WTC11 (cell line): ENCODE data around the gene SH3BP4. TPM values are rescaled to one million over a fixed set of nuclear protein-coding genes. Genes with fewer than 3 reads are reported as not detected.

Experiments
- ATAC-seq: fragments of 200-7000 bp; cut with Tn5 transposase; 2 replicates; pipeline ENCODE4 v1.10.0; 2021; ENCODE audit warnings: mild to moderate bottlenecking, moderate library complexity
- CTCF ChIA-PET: fragments of 300-600 bp; sonication (Branson Sonifier 250); formaldehyde crosslinking; loops from one replicate; lab custom pipeline; 2021; ENCODE audit warnings: antibody characterized with exemption; lab: Charles Lee
- POLR2A ChIA-PET: fragments of 350-600 bp; sonication (Branson Sonifier 250); formaldehyde crosslinking; loops from one replicate; lab custom pipeline; 2021; ENCODE audit warnings: antibody characterized with exemption; lab: Charles Lee
- DNase-seq: peaks from one replicate; pipeline ENCODE4 v3.0.0; 2021; ENCODE audit warnings: low spot score
- H3K27ac Mint-ChIP-seq: 2 replicates; pipeline ENCODE4 v1.8.0; 2021; ENCODE audit warnings: mixed read lengths
- H3K27me3 Mint-ChIP-seq: 2 replicates; pipeline ENCODE4 v1.8.0; 2021; ENCODE audit warnings: low read depth, mild to moderate bottlenecking, moderate library complexity, mixed read lengths
- H3K36me3 Mint-ChIP-seq: 2 replicates; pipeline ENCODE4 v1.8.0; 2021; ENCODE audit warnings: mixed read lengths
- H3K4me1 Mint-ChIP-seq: 2 replicates; pipeline ENCODE4 v1.8.0; 2022; ENCODE audit warnings: mixed read lengths
- H3K4me3 Mint-ChIP-seq: 2 replicates; pipeline ENCODE4 v1.8.0; 2021; ENCODE audit warnings: mild to moderate bottlenecking, moderate library complexity, mixed read lengths
- H3K9me3 Mint-ChIP-seq: 2 replicates; pipeline ENCODE4 v1.8.0; 2021; ENCODE audit warnings: mixed read lengths
- CBFB ChIP-seq: sonication (generic); formaldehyde crosslinking; IDR thresholded peaks from 2 replicates; pipeline ENCODE4 v1.8.1; 2022; ENCODE audit warnings: mild to moderate bottlenecking, low read depth, missing genetic modification reagents
- CREB1 ChIP-seq: sonication (generic); formaldehyde crosslinking; IDR thresholded peaks from 2 replicates; pipeline ENCODE4 v1.8.0; 2023; ENCODE audit warnings: mild to moderate bottlenecking, missing genetic modification reagents
- ESRRA ChIP-seq: sonication (generic); formaldehyde crosslinking; IDR thresholded peaks from 2 replicates; pipeline ENCODE4 v1.8.1; 2022; ENCODE audit warnings: mild to moderate bottlenecking, missing genetic modification reagents, borderline replicate concordance
- ETV6 ChIP-seq: sonication (generic); formaldehyde crosslinking; IDR thresholded peaks from 2 replicates; pipeline ENCODE4 v1.8.1; 2022; ENCODE audit warnings: mild to moderate bottlenecking, missing genetic modification reagents
- GABPB1 ChIP-seq: sonication (generic); formaldehyde crosslinking; IDR thresholded peaks from 2 replicates; pipeline ENCODE4 v1.8.1; 2023; ENCODE audit warnings: mild to moderate bottlenecking, missing genetic modification reagents
- IRF2 ChIP-seq: sonication (generic); formaldehyde crosslinking; IDR thresholded peaks from 2 replicates; pipeline ENCODE4 v1.8.0; 2022; ENCODE audit warnings: low read depth, missing genetic modification reagents, borderline replicate concordance
- JAZF1 ChIP-seq: fragments of 250-450 bp; sonication (Bioruptor Pico); IDR thresholded peaks from 2 replicates; pipeline ENCODE4 v1.9.0; 2021; ENCODE audit warnings: moderate library complexity, mild to moderate bottlenecking, inconsistent platforms
- JUN ChIP-seq: sonication (generic); formaldehyde crosslinking; IDR thresholded peaks from 2 replicates; pipeline ENCODE4 v1.8.0; 2023; ENCODE audit warnings: mild to moderate bottlenecking, missing genetic modification reagents
- NFATC4 ChIP-seq: fragments of 250-450 bp; sonication (Bioruptor Pico); IDR thresholded peaks from 2 replicates; pipeline ENCODE4 v1.9.0; 2021; ENCODE audit warnings: mild to moderate bottlenecking
- SP1 ChIP-seq: sonication (generic); formaldehyde crosslinking; conservative IDR thresholded peaks from 2 replicates; pipeline ENCODE4 v1.8.1; 2022; ENCODE audit warnings: missing genetic modification reagents
- TEAD4 ChIP-seq: sonication (generic); formaldehyde crosslinking; IDR thresholded peaks from 2 replicates; pipeline ENCODE4 v1.8.0; 2022; ENCODE audit warnings: mild to moderate bottlenecking, missing genetic modification reagents
- ZNF232 ChIP-seq: sonication (generic); formaldehyde crosslinking; IDR thresholded peaks from 2 replicates; pipeline ENCODE4 v1.8.0; 2022; ENCODE audit warnings: mild to moderate bottlenecking, missing genetic modification reagents
- ZNF423 ChIP-seq: fragments of 250-450 bp; sonication (Bioruptor Pico); IDR thresholded peaks from 2 replicates; pipeline ENCODE4 v2.1.2; 2022; ENCODE audit warnings: mild to moderate bottlenecking, moderate library complexity
- total RNA-seq: library from RNA; stranded (reverse); gene quantifications from 3 replicates; pipeline ENCODE4 v1.2.3, GENCODE V29; 2021
- TF ChIP-seq, protein P1 (sequence below): fragments of 250-450 bp; sonication (Bioruptor Pico); IDR thresholded peaks from 2 replicates; pipeline ENCODE4 v1.8.0; 2021; ENCODE audit warnings: mild to moderate bottlenecking
- TF ChIP-seq, protein P2 (sequence below): sonication (generic); formaldehyde crosslinking; IDR thresholded peaks from 2 replicates; pipeline ENCODE4 v1.8.1; 2022; ENCODE audit warnings: low read depth, missing genetic modification reagents, borderline replicate concordance
- TF ChIP-seq, protein P3 (sequence below): sonication (generic); formaldehyde crosslinking; IDR thresholded peaks from 2 replicates; pipeline ENCODE4 v1.8.0; 2022; ENCODE audit warnings: mild to moderate bottlenecking, missing genetic modification reagents
- TF ChIP-seq, protein P4 (sequence below): sonication (generic); formaldehyde crosslinking; IDR thresholded peaks from 2 replicates; pipeline ENCODE4 v1.8.0; 2022; ENCODE audit warnings: missing genetic modification reagents
- TF ChIP-seq, protein P5 (sequence below): sonication (generic); formaldehyde crosslinking; IDR thresholded peaks from 2 replicates; pipeline ENCODE4 v1.8.0; 2023; ENCODE audit warnings: mild to moderate bottlenecking, missing genetic modification reagents
- TF ChIP-seq, protein P6 (sequence below): sonication (generic); formaldehyde crosslinking; IDR thresholded peaks from 2 replicates; pipeline ENCODE4 v1.8.1; 2022; ENCODE audit warnings: mild to moderate bottlenecking, moderate library complexity, missing genetic modification reagents

Gene SH3BP4
- total RNA-seq, 1 experiment from 2014 or later = 44.4 TPM

DNA sequence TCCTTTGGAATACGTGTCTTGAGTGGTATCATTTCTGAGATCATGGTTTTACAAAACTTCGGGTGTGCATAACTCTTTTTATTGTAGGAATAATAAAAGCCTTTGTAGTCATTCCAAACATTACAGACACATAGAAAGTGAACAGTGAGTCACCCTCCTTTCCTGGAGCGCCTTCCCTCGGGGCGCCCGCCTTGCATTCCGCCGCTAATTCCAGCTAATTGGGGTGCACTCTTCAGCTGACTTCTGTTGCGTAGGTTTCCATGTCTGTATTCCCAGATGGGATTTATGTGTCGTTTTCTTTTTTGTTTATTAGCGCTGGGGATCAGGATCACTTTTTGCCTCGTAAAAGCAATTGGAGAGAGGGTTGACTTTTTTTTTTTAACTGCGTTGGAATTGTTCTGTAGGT is 18.7 kb downstream of the SH3BP4 start:
- no peak for DNase-seq
- Mint-ChIP-seq H3K9me3 (no peaks in the 10 kb centered on the region), H3K27ac (no peak overlapping the region), H3K4me3 (no peak overlapping the region), H3K36me3 (peaks cover 2% of the 10 kb centered on the region), H3K4me1 (peaks cover 66% of the 10 kb centered on the region), H3K27me3 (no peaks in the 10 kb centered on the region)
- TF ChIP-seq CBFB (CRISPR knock-in tag) (no peak), TEAD4 (CRISPR knock-in tag) (no peak), JAZF1 (CRISPR knock-in tag) (no peak), SP1 (CRISPR knock-in tag) (no peak), ZNF423 (CRISPR knock-in tag) (no peak), ESRRA (CRISPR knock-in tag) (no peak)
- TF ChIP-seq, protein P1, sequence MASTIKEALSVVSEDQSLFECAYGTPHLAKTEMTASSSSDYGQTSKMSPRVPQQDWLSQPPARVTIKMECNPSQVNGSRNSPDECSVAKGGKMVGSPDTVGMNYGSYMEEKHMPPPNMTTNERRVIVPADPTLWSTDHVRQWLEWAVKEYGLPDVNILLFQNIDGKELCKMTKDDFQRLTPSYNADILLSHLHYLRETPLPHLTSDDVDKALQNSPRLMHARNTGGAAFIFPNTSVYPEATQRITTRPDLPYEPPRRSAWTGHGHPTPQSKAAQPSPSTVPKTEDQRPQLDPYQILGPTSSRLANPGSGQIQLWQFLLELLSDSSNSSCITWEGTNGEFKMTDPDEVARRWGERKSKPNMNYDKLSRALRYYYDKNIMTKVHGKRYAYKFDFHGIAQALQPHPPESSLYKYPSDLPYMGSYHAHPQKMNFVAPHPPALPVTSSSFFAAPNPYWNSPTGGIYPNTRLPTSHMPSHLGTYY (CRISPR knock-in tag) = no peak
- TF ChIP-seq, protein P2, sequence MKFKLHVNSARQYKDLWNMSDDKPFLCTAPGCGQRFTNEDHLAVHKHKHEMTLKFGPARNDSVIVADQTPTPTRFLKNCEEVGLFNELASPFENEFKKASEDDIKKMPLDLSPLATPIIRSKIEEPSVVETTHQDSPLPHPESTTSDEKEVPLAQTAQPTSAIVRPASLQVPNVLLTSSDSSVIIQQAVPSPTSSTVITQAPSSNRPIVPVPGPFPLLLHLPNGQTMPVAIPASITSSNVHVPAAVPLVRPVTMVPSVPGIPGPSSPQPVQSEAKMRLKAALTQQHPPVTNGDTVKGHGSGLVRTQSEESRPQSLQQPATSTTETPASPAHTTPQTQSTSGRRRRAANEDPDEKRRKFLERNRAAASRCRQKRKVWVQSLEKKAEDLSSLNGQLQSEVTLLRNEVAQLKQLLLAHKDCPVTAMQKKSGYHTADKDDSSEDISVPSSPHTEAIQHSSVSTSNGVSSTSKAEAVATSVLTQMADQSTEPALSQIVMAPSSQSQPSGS (CRISPR knock-in tag) = no peak
- ChIA-PET CTCF (no interaction called here), POLR2A (no interaction called here)
- ATAC-seq = no peak

DNA sequence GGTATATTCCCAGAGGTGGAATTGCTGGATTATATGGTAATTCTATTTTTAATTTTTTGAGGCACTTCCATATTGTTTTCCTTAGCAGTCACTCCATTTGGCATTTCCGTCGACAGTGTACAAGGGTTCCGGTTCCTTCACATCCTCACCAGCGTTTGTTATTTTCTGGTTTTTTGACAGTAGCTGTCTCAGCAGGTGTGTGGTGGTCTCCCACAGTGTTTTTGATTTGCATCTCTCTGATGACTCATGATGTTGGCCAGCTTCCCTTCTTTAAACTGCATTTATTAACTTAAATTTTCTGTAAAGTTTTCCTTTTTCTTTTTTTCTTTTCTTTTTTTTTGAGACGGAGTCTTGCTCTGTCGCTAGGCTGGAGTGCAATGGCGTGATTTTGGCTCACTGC is 19.7 kb downstream of the SH3BP4 start:
- no peak for DNase-seq
- Mint-ChIP-seq H3K27me3 (no peaks in the 10 kb centered on the region), H3K27ac (no peak overlapping the region), H3K4me1 (peaks cover 67% of the 10 kb centered on the region), H3K4me3 (no peak overlapping the region), H3K9me3 (no peaks in the 10 kb centered on the region), H3K36me3 (peaks cover 2% of the 10 kb centered on the region)
- TF ChIP-seq NFATC4 (CRISPR knock-in tag) (no peak), ETV6 (CRISPR knock-in tag) (no peak), CREB1 (CRISPR knock-in tag) (no peak), SP1 (CRISPR knock-in tag) (no peak), ZNF232 (CRISPR knock-in tag) (no peak)
- TF ChIP-seq, protein P3, sequence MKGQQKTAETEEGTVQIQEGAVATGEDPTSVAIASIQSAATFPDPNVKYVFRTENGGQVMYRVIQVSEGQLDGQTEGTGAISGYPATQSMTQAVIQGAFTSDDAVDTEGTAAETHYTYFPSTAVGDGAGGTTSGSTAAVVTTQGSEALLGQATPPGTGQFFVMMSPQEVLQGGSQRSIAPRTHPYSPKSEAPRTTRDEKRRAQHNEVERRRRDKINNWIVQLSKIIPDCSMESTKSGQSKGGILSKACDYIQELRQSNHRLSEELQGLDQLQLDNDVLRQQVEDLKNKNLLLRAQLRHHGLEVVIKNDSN = no peak
- TF ChIP-seq, protein P2 (CRISPR knock-in tag) = no peak
- POLR2A ChIA-PET = no interaction called here
- ATAC-seq = no peak
- CTCF ChIA-PET = no interaction called here

DNA sequence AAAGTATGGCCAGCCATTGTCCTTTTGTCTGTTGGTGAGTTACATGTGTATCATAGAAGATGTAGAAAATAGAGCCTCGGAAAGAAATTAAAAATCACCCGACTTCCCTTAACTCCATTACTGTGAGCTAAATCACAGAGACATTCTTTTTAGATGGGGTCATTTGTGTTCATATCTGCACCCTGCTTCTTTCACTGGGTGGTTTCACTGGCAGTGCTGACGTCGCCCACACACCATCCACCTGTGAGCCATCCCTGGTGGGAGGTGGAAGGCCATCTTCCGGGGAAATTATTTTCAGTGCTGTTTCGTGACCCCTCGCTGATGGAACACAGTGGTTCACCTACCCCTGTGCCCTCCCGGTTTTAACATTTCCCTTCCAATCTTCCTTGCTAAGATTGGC is 21.2 kb downstream of the SH3BP4 start:
- Mint-ChIP-seq H3K9me3 (no peaks in the 10 kb centered on the region), H3K27me3 (no peaks in the 10 kb centered on the region), H3K36me3 (peaks cover 2% of the 10 kb centered on the region), H3K4me3 (no peak overlapping the region), H3K4me1 (peaks cover 65% of the 10 kb centered on the region), H3K27ac (peak overlapping the region; percentile 89; the same call in 1 of the 2 replicates)
- POLR2A ChIA-PET = no interaction called here
- ATAC-seq (no peak), DNase-seq (no peak)
- no peak for TF ChIP-seq IRF2 (CRISPR knock-in tag)
- no peak for TF ChIP-seq GABPB1
- TF ChIP-seq, protein P4, sequence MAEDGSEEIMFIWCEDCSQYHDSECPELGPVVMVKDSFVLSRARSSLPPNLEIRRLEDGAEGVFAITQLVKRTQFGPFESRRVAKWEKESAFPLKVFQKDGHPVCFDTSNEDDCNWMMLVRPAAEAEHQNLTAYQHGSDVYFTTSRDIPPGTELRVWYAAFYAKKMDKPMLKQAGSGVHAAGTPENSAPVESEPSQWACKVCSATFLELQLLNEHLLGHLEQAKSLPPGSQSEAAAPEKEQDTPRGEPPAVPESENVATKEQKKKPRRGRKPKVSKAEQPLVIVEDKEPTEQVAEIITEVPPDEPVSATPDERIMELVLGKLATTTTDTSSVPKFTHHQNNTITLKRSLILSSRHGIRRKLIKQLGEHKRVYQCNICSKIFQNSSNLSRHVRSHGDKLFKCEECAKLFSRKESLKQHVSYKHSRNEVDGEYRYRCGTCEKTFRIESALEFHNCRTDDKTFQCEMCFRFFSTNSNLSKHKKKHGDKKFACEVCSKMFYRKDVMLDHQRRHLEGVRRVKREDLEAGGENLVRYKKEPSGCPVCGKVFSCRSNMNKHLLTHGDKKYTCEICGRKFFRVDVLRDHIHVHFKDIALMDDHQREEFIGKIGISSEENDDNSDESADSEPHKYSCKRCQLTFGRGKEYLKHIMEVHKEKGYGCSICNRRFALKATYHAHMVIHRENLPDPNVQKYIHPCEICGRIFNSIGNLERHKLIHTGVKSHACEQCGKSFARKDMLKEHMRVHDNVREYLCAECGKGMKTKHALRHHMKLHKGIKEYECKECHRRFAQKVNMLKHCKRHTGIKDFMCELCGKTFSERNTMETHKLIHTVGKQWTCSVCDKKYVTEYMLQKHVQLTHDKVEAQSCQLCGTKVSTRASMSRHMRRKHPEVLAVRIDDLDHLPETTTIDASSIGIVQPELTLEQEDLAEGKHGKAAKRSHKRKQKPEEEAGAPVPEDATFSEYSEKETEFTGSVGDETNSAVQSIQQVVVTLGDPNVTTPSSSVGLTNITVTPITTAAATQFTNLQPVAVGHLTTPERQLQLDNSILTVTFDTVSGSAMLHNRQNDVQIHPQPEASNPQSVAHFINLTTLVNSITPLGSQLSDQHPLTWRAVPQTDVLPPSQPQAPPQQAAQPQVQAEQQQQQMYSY = no peak
- TF ChIP-seq TEAD4 (CRISPR knock-in tag) = no peak
- TF ChIP-seq SP1 (CRISPR knock-in tag) = no peak
- no peak for TF ChIP-seq JUN (CRISPR knock-in tag)
- TF ChIP-seq, protein P5, sequence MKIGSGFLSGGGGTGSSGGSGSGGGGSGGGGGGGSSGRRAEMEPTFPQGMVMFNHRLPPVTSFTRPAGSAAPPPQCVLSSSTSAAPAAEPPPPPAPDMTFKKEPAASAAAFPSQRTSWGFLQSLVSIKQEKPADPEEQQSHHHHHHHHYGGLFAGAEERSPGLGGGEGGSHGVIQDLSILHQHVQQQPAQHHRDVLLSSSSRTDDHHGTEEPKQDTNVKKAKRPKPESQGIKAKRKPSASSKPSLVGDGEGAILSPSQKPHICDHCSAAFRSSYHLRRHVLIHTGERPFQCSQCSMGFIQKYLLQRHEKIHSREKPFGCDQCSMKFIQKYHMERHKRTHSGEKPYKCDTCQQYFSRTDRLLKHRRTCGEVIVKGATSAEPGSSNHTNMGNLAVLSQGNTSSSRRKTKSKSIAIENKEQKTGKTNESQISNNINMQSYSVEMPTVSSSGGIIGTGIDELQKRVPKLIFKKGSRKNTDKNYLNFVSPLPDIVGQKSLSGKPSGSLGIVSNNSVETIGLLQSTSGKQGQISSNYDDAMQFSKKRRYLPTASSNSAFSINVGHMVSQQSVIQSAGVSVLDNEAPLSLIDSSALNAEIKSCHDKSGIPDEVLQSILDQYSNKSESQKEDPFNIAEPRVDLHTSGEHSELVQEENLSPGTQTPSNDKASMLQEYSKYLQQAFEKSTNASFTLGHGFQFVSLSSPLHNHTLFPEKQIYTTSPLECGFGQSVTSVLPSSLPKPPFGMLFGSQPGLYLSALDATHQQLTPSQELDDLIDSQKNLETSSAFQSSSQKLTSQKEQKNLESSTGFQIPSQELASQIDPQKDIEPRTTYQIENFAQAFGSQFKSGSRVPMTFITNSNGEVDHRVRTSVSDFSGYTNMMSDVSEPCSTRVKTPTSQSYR (CRISPR knock-in tag) = no peak
- TF ChIP-seq, protein P6, sequence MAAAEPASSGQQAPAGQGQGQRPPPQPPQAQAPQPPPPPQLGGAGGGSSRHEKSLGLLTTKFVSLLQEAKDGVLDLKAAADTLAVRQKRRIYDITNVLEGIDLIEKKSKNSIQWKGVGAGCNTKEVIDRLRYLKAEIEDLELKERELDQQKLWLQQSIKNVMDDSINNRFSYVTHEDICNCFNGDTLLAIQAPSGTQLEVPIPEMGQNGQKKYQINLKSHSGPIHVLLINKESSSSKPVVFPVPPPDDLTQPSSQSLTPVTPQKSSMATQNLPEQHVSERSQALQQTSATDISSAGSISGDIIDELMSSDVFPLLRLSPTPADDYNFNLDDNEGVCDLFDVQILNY = no peak
- TF ChIP-seq ZNF423 (CRISPR knock-in tag) = no peak
- CTCF ChIA-PET = interaction anchor here (1.4 kb wide), 1 partner anchor 144 kb away, joined by 3 read pairs; no protein-coding TSS in a partner anchor
